ENCODE results near the gene DYNLT4. TPM values are rescaled to one million over a fixed set of nuclear protein-coding genes. Genes with fewer than 3 reads are reported as not detected.

The DYNLT4 gene
- 1 to 10 TPM in 1 of 2 donors, not detected in 1; 4.0 TPM for total RNA-seq

DNA sequence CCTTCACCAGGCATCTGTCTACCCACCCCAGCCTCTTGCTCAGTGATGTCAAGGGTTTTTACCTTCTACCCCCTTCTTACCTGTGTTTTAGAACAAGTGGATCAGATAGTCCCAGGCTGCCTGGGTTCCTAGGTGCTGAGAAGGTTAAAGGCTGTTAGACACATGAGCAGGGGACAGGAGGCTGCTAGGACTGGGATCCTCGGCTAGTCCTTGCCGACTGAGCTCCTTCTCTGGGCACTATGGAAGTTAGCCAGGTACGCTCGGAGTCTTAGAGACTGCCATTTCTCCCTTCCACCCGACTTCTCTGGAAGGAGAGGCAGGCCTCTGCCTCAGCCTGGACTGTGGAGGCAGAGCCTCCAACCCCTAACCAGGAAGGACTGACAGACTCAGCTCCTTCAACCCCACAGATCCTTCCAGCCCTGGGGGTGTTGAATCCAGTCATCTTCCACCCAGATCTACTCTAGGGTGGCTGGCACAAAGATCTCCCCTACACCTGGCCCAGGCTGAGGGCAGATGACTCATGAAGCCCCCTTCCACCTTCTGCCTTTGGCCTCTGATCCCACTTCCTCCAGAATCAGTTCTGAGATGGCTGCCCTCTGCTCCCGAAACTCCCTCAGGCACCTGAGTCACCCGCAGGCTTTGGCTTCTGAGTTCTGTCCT is at the start of gene DYNLT4:
DYNLT4 (minus strand) TSS at position 648 of the 660 bp plus-strand sequence. CDS start 683 bp downstream, outside the sequence.
- Histone ChIP-seq H3K36me3 (no peaks in the 10 kb centered on the region), H3K9me3 (no peaks in the 10 kb centered on the region), H3K27ac (peak within 1 kb of the TSS; percentile 88 to 89), H3K27me3 (replicated peaks; ENCODE audit: insufficient read depth) (no peaks in the 10 kb centered on the region), H3K4me1 (replicated peaks) (peaks cover 10% of the 10 kb centered on the region), H3K4me3 (no peak within 1 kb of the TSS)
- intact Hi-C loops (cut with DNase I), result no loop called here
- no peak for DNase-seq (ENCODE audit: low spot score)
- no peak for TF ChIP-seq CTCF (IDR thresholded peaks at IDR 0.05)
- TF ChIP-seq POLR2AphosphoS5 (IDR thresholded peaks at IDR 0.05), result no peak
- TF ChIP-seq POLR2A (IDR thresholded peaks at IDR 0.05), result no peak
- WGBS, result 68% methylated on average over 7 of the region's 7 CpGs

- Histone ChIP-seq H3K9me3 (no peaks in the 10 kb centered on the region), H3K27me3 (replicated peaks; ENCODE audit: insufficient read depth) (no peaks in the 10 kb centered on the region), H3K4me1 (replicated peaks) (no peaks in the 10 kb centered on the region), H3K4me3 (no peak overlapping the region), H3K27ac (no peak overlapping the region), H3K36me3 (no peaks in the 10 kb centered on the region)
- no peak for DNase-seq (ENCODE audit: low spot score)
- 96% methylated on average over 7 of the region's 7 CpGs for WGBS
- no peak for TF ChIP-seq CTCF (IDR thresholded peaks at IDR 0.05)
- TF ChIP-seq POLR2A (IDR thresholded peaks at IDR 0.05), result no peak
- TF ChIP-seq POLR2AphosphoS5 (IDR thresholded peaks at IDR 0.05), result no peak
- intact Hi-C loops (cut with DNase I), result no loop called here
Observed at GRCh38 chr1:44855742-44856141, 48.6 kb upstream of the DYNLT4 start.

DNA sequence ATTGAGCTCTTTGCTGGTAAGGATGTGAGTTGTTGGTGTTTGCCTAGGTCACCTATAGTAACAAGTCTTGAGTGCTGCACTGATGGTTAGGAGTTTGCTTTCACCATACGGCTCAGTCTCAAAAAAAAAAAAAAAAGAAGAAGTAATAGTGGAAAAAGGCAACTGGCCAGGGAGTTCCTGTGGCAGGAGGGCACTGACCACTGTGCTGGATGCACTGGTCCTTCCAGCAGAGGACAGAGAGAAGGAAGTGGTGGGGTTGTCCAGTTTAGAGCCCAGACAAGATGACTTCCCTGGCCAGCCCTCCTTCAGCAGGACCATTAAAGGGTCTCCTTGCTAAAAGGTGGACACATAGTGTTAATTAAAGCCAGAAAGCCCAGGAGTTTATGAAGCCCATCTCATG is 47.8 kb upstream of the DYNLT4 start:
- H3K9me3 ChIP-seq, result no peaks in the 10 kb centered on the region
- TF ChIP-seq CTCF (IDR thresholded peaks at IDR 0.05), result no peak
- TF ChIP-seq POLR2A (IDR thresholded peaks at IDR 0.05), result no peak
- TF ChIP-seq POLR2AphosphoS5 (IDR thresholded peaks at IDR 0.05), result no peak
- 79% methylated on average over 1 of the region's 1 CpG for WGBS
- no peaks in the 10 kb centered on the region for H3K4me1 ChIP-seq (replicated peaks)
- intact Hi-C loops (cut with DNase I), result no loop called here
- H3K36me3 ChIP-seq, result no peaks in the 10 kb centered on the region
- no peaks in the 10 kb centered on the region for H3K27me3 ChIP-seq (replicated peaks; ENCODE audit: insufficient read depth)
- no peak overlapping the region for H3K27ac ChIP-seq
- no peak for DNase-seq (ENCODE audit: low spot score)
- H3K4me3 ChIP-seq, result no peak overlapping the region

DNA sequence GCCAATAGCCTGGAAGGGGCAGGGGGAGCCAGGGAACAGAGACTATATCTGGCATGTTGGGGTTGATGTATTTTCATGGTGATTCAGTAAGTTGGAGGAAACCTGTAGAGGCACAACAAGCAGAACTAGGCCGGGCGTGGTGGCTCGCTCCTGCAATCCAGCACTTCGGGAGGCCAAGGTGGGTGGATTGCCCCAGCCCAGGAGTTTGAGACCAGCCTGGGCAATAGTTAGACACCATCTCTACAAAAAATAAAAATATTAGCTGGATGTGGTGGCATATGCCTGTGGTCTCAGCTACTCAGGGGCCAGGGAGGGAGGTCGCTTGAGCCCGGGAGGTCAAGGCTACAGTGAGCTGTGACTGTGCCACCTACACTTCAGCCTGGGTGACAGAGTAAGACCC is 46.0 kb upstream of the DYNLT4 start:
- WGBS, result 94% methylated on average over 6 of the region's 6 CpGs
- H3K36me3 ChIP-seq, result no peaks in the 10 kb centered on the region

More for the DNA sequence above, 46.0 kb upstream of the DYNLT4 start:
- TF ChIP-seq POLR2A (IDR thresholded peaks at IDR 0.05) (no peak), POLR2AphosphoS5 (IDR thresholded peaks at IDR 0.05) (no peak), CTCF (IDR thresholded peaks at IDR 0.05) (no peak)
- Histone ChIP-seq H3K4me3 (no peak overlapping the region), H3K4me1 (replicated peaks) (no peaks in the 10 kb centered on the region), H3K27me3 (replicated peaks; ENCODE audit: insufficient read depth) (no peaks in the 10 kb centered on the region), H3K27ac (no peak overlapping the region), H3K9me3 (no peaks in the 10 kb centered on the region)
- intact Hi-C loops (cut with DNase I), result no loop called here
- DNase-seq (ENCODE audit: low spot score), result no peak
